Stimulated activated CD4-positive, alpha-beta T cell treated with anti-CD3 and anti-CD28 coated beads, TNF-alpha, amount 100 ng/mL, for 24 hours (primary cell): ENCODE measurements around the gene IL6.

ENCODE experiments used
- DNase-seq, 3 experiments: peaks; one replicate each; pipeline ENCODE4 v3.0.0-alpha.2; 2020; ENCODE audit warnings: low read depth in 3 of 3

The IL6 gene

GRCh38 chr7:22781230-22781711, 54.3 kb downstream of the IL6 start:
- no peak for DNase-seq
